ENCODE results near the gene SNORC.
"Not testable (repeated sequence)": the region's sequence is repeated elsewhere in the genome, so short reads cannot be mapped to it uniquely, and the experiment has no call there.

Gene SNORC

GRCh38 chr2:232850039-232850438, 20.0 kb upstream of the SNORC start:
- no peak for ATAC-seq
- TF ChIP-seq ZC3H10 (CRISPR knock-in tag; IDR thresholded peaks at IDR 0.05) (no peak), TOX (CRISPR knock-in tag; IDR thresholded peaks at IDR 0.05; ENCODE audit: borderline replicate concordance) (no peak), ISL1 (CRISPR knock-in tag; IDR thresholded peaks at IDR 0.05) (no peak), TCF4 (CRISPR knock-in tag; IDR thresholded peaks at IDR 0.05; ENCODE audit: borderline replicate concordance) (no peak), ESRRG (CRISPR knock-in tag; IDR thresholded peaks at IDR 0.05) (no peak), CSDC2 (CRISPR knock-in tag; IDR thresholded peaks at IDR 0.05) (no peak), ARNTL (CRISPR knock-in tag; IDR thresholded peaks at IDR 0.05; ENCODE audit: borderline replicate concordance, low read depth) (no peak)

DNA sequence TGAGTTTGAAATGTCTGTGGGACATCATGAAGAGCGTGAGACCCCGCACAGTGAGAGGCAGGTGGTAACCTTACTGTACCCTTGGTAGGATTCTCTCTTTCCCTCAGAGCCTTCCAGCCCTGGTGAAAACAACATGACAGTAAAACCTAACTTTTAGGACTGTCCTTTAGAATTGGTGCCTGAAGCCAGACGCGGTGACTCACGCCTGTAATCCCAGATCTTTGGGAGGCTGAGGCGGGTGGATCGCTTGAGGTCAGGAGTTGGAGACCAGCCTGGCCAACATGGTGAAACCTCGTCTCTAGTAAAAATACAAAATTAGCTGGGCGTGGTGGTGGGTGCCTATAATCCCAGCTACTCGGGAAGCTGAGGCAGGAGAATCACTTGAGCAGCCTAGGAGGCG, 18.0 kb upstream of the SNORC start:
- ATAC-seq, result not testable (repeated sequence)

DNA sequence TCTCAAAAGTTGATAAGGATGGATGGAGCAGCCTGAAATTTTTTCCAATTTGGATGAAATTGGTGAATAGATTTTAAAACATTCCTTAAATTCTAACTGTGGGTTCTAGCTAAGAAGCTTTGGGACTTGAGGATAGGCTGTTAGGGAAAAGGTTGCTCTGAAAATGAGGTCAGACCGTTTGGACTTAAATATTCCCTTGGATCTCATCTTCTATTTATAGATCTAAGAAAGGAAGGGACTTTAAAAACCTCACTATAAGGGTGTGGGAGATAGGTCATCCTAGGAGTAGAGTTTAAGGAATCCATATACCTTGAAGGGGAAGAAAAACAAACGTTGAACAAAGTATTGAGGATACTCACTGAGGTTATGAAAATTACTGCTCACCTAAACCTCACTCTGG, 17.4 kb upstream of the SNORC start:
- TF ChIP-seq ZNF8 (CRISPR knock-in tag; IDR thresholded peaks at IDR 0.05) (no peak), ZNF70 (CRISPR knock-in tag; IDR thresholded peaks at IDR 0.05) (no peak), OSR1 (CRISPR knock-in tag; IDR thresholded peaks at IDR 0.05) (no peak), RARB (CRISPR knock-in tag; IDR thresholded peaks at IDR 0.05) (no peak), ZFP30 (CRISPR knock-in tag; IDR thresholded peaks at IDR 0.05) (no peak)
- ATAC-seq, result no peak

- no peak for TF ChIP-seq ESRRG (CRISPR knock-in tag; IDR thresholded peaks at IDR 0.05)
- TF ChIP-seq PPARA (CRISPR knock-in tag; IDR thresholded peaks at IDR 0.05; ENCODE audit: borderline replicate concordance), result no peak
- TF ChIP-seq ISL1 (CRISPR knock-in tag; IDR thresholded peaks at IDR 0.05), result no peak
- TF ChIP-seq OSR1 (CRISPR knock-in tag; IDR thresholded peaks at IDR 0.05), result no peak
- TF ChIP-seq ZNF565 (CRISPR knock-in tag; conservative IDR thresholded peaks at IDR 0.05; ENCODE audit: low read depth), result no peak
- TF ChIP-seq, protein P1, sequence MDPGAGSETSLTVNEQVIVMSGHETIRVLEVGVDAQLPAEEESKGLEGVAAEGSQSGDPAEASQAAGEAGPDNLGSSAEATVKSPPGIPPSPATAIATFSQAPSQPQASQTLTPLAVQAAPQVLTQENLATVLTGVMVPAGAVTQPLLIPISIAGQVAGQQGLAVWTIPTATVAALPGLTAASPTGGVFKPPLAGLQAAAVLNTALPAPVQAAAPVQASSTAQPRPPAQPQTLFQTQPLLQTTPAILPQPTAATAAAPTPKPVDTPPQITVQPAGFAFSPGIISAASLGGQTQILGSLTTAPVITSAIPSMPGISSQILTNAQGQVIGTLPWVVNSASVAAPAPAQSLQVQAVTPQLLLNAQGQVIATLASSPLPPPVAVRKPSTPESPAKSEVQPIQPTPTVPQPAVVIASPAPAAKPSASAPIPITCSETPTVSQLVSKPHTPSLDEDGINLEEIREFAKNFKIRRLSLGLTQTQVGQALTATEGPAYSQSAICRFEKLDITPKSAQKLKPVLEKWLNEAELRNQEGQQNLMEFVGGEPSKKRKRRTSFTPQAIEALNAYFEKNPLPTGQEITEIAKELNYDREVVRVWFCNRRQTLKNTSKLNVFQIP (CRISPR knock-in tag; IDR thresholded peaks at IDR 0.05; ENCODE audit: borderline replicate concordance, low read depth), result no peak
- no peak for TF ChIP-seq ZNF8 (CRISPR knock-in tag; IDR thresholded peaks at IDR 0.05)
- no peak for TF ChIP-seq CSDC2 (CRISPR knock-in tag; IDR thresholded peaks at IDR 0.05)
- TF ChIP-seq ZC3H10 (CRISPR knock-in tag; IDR thresholded peaks at IDR 0.05), result no peak
- TF ChIP-seq, protein P2, sequence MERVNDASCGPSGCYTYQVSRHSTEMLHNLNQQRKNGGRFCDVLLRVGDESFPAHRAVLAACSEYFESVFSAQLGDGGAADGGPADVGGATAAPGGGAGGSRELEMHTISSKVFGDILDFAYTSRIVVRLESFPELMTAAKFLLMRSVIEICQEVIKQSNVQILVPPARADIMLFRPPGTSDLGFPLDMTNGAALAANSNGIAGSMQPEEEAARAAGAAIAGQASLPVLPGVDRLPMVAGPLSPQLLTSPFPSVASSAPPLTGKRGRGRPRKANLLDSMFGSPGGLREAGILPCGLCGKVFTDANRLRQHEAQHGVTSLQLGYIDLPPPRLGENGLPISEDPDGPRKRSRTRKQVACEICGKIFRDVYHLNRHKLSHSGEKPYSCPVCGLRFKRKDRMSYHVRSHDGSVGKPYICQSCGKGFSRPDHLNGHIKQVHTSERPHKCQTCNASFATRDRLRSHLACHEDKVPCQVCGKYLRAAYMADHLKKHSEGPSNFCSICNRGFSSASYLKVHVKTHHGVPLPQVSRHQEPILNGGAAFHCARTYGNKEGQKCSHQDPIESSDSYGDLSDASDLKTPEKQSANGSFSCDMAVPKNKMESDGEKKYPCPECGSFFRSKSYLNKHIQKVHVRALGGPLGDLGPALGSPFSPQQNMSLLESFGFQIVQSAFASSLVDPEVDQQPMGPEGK (CRISPR knock-in tag; IDR thresholded peaks at IDR 0.05; ENCODE audit: borderline replicate concordance), result no peak
- TF ChIP-seq, protein P3, sequence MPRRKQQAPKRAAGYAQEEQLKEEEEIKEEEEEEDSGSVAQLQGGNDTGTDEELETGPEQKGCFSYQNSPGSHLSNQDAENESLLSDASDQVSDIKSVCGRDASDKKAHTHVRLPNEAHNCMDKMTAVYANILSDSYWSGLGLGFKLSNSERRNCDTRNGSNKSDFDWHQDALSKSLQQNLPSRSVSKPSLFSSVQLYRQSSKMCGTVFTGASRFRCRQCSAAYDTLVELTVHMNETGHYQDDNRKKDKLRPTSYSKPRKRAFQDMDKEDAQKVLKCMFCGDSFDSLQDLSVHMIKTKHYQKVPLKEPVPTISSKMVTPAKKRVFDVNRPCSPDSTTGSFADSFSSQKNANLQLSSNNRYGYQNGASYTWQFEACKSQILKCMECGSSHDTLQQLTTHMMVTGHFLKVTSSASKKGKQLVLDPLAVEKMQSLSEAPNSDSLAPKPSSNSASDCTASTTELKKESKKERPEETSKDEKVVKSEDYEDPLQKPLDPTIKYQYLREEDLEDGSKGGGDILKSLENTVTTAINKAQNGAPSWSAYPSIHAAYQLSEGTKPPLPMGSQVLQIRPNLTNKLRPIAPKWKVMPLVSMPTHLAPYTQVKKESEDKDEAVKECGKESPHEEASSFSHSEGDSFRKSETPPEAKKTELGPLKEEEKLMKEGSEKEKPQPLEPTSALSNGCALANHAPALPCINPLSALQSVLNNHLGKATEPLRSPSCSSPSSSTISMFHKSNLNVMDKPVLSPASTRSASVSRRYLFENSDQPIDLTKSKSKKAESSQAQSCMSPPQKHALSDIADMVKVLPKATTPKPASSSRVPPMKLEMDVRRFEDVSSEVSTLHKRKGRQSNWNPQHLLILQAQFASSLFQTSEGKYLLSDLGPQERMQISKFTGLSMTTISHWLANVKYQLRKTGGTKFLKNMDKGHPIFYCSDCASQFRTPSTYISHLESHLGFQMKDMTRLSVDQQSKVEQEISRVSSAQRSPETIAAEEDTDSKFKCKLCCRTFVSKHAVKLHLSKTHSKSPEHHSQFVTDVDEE (CRISPR knock-in tag; IDR thresholded peaks at IDR 0.05), result no peak
- no peak for TF ChIP-seq CREB5 (CRISPR knock-in tag; IDR thresholded peaks at IDR 0.05; ENCODE audit: low read depth)
- TF ChIP-seq TCF4 (CRISPR knock-in tag; IDR thresholded peaks at IDR 0.05; ENCODE audit: borderline replicate concordance), result no peak
- no peak for TF ChIP-seq ARNTL (CRISPR knock-in tag; IDR thresholded peaks at IDR 0.05; ENCODE audit: borderline replicate concordance, low read depth)
- TF ChIP-seq, protein P4, sequence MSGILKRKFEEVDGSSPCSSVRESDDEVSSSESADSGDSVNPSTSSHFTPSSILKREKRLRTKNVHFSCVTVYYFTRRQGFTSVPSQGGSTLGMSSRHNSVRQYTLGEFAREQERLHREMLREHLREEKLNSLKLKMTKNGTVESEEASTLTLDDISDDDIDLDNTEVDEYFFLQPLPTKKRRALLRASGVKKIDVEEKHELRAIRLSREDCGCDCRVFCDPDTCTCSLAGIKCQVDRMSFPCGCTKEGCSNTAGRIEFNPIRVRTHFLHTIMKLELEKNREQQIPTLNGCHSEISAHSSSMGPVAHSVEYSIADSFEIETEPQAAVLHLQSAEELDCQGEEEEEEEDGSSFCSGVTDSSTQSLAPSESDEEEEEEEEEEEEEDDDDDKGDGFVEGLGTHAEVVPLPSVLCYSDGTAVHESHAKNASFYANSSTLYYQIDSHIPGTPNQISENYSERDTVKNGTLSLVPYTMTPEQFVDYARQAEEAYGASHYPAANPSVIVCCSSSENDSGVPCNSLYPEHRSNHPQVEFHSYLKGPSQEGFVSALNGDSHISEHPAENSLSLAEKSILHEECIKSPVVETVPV (CRISPR knock-in tag; IDR thresholded peaks at IDR 0.05), result no peak
- TF ChIP-seq RARB (CRISPR knock-in tag; IDR thresholded peaks at IDR 0.05), result no peak
- TF ChIP-seq GLIS3 (CRISPR knock-in tag; IDR thresholded peaks at IDR 0.05), result no peak
- ATAC-seq, result no peak; the same call in 1 of the 3 replicates
Observed at GRCh38 chr2:232854082-232854481, 16.0 kb upstream of the SNORC start.
